WERI-Rb-1 (cell line): ENCODE results near the gene E2F8.

ENCODE experiments used
- DNase-seq: peaks from one replicate; pipeline ENCODE4 v3.0.0-alpha.2; 2020
- H3K27ac ChIP-seq: fragments of 250-450 bp; sonication (Bioruptor Pico); 2 replicates; pipeline ENCODE4 v1.5.1; 2020; ENCODE audit warnings: mild to moderate bottlenecking, moderate library complexity
- H3K27me3 ChIP-seq: fragments of 250-450 bp; sonication (Bioruptor Pico); 2 replicates; pipeline ENCODE4 v1.5.1; 2021; ENCODE audit warnings: mild to moderate bottlenecking, low read depth, moderate library complexity; ENCODE audit not compliant: insufficient read depth, severe bottlenecking
- H3K36me3 ChIP-seq: fragments of 250-450 bp; sonication (Bioruptor Pico); 2 replicates; pipeline ENCODE4 v1.5.1; 2020; ENCODE audit warnings: mild to moderate bottlenecking, moderate library complexity
- H3K4me3 ChIP-seq: 2 replicates; pipeline ENCODE4 v1.5.1; 2011; ENCODE audit warnings: low read depth, mild to moderate bottlenecking, control low read depth, low read length
- H3K9me3 ChIP-seq: fragments of 250-450 bp; sonication (Bioruptor Pico); 2 replicates; pipeline ENCODE4 v1.5.1; 2021; ENCODE audit warnings: mild to moderate bottlenecking, moderate library complexity; ENCODE audit not compliant: severe bottlenecking
- CTCF ChIP-seq: IDR thresholded peaks from 2 replicates; pipeline ENCODE4 v1.5.1; 2011; ENCODE audit warnings: low read depth, mild to moderate bottlenecking, control low read depth, inconsistent platforms, low read length

Gene E2F8

DNA sequence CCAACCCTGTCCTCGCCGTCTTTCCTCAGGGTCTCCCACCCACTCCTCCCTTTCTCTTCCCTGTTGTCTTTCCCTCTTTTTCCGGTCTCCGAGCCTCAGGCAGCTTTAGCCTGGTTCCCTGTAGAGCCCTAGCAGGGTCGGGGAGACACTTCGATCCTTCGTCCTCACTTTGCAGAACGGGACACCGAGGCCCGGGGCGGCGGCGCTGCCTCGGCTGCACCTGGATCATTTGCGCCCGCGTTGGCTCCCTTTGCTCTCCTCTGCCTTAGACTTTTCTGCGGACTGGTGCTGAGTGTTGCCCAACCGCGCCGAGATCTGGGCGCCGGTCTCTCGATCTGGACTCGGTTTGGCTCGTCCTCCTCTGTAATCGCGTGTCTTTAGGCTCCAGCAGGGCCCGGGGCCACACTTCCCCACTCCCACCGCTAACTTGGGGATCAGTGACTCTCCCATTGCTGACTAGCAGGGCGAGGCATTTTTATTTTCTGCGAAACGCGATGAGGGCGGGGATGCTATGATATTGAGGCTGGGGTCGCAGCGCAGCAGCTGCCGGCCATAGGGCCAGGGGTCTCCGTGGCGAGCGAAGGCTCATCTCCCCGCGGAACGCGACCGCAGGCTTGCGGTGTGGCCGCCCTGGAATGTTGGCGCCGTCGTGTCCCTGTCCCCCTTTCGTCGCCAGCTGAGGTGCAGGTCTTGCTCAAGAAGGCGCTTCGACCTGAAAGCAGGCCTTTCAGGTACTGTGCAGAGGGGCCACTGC, 1.6 kb upstream of the E2F8 start:
- TF ChIP-seq CTCF = no peak
- H3K9me3 ChIP-seq = no peaks in the 10 kb centered on the region
- H3K36me3 ChIP-seq = peaks cover under 1% of the 10 kb centered on the region; the same call in 1 of the 2 replicates
- DNase-seq = no peak
- H3K27me3 ChIP-seq = no peaks in the 10 kb centered on the region
- H3K27ac ChIP-seq = no peak overlapping the region
- no peak overlapping the region for H3K4me3 ChIP-seq

GRCh38 chr11:19241260-19242178, 774 bp upstream of the E2F8 start:
- DNase-seq = peak; percentile 40
- peak overlapping the region; percentile 91 for H3K27ac ChIP-seq
- H3K27me3 ChIP-seq = no peaks in the 10 kb centered on the region
- peaks cover 9% of the 10 kb centered on the region for H3K36me3 ChIP-seq
- TF ChIP-seq CTCF = no peak
- H3K4me3 ChIP-seq = peak overlapping the region; percentile 71
- no peaks in the 10 kb centered on the region for H3K9me3 ChIP-seq

DNA sequence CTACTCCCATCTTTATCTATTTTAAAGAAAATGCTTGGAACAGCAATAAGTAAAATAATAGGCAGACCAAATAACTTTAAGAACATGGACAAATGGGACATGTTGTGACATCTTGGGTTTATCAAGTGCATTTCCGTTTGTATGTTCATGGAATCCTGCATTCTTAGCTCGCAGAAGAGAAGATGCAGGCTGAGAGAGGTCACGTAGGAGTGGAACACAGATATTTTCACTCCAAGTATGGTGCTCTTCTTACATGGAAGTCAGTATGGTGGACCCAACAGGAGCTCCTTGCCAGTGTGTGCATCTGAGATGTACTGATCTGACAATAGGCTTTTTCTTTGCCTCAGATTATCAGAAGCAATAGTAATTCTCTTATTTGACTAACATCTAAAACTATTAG, 1.7 kb downstream of the E2F8 start:
- no peak overlapping the region for H3K4me3 ChIP-seq
- H3K36me3 ChIP-seq = peaks cover 25% of the 10 kb centered on the region
- no peak for TF ChIP-seq CTCF

GRCh38 chr11:19237813-19238212, 2.9 kb downstream of the E2F8 start:
- no peak for TF ChIP-seq CTCF
- no peaks in the 10 kb centered on the region for H3K9me3 ChIP-seq
- no peaks in the 10 kb centered on the region for H3K27me3 ChIP-seq
- no peak overlapping the region for H3K4me3 ChIP-seq
- no peak overlapping the region for H3K27ac ChIP-seq
- H3K36me3 ChIP-seq = peaks cover 26% of the 10 kb centered on the region
- DNase-seq = no peak

More for the DNA sequence above, 1.7 kb downstream of the E2F8 start:
- DNase-seq = no peak
- Histone ChIP-seq H3K27me3 (no peaks in the 10 kb centered on the region), H3K27ac (no peak overlapping the region), H3K9me3 (no peaks in the 10 kb centered on the region)

DNA sequence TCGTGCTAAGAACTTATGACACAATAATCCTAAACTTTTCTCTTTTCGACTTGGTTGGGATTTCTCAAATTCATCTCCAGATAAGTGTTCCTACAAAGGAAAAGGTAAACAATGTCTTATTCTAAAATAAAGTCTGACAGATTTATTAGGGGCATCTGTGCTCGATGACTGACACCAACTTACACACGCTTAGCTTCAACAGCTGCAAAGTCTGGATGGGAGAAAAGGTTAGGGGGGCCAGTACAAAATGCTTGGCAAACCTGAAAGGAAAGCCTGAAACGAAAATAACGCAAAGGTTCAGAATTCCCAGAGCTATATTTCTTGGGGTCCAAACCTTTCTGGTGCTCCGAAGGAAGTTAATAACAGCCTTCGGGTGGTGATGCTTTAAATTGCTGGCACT, 3.4 kb downstream of the E2F8 start:
- H3K27ac ChIP-seq = no peak overlapping the region
- no peak for TF ChIP-seq CTCF
- no peaks in the 10 kb centered on the region for H3K9me3 ChIP-seq
- DNase-seq = no peak
- H3K4me3 ChIP-seq = no peak overlapping the region
- H3K27me3 ChIP-seq = no peaks in the 10 kb centered on the region
- peaks cover 28% of the 10 kb centered on the region for H3K36me3 ChIP-seq
